GM04504 (cell line): Measurements from ENCODE around the gene LPGAT1.
A peak's percentile ranks its signal among the peaks of the same experiment; 100 is the strongest.

Experiments used
- DNase-seq: peaks from one replicate; pipeline ENCODE4 v3.0.0-alpha.2; 2012; ENCODE audit warnings: low read depth

Gene LPGAT1

DNA sequence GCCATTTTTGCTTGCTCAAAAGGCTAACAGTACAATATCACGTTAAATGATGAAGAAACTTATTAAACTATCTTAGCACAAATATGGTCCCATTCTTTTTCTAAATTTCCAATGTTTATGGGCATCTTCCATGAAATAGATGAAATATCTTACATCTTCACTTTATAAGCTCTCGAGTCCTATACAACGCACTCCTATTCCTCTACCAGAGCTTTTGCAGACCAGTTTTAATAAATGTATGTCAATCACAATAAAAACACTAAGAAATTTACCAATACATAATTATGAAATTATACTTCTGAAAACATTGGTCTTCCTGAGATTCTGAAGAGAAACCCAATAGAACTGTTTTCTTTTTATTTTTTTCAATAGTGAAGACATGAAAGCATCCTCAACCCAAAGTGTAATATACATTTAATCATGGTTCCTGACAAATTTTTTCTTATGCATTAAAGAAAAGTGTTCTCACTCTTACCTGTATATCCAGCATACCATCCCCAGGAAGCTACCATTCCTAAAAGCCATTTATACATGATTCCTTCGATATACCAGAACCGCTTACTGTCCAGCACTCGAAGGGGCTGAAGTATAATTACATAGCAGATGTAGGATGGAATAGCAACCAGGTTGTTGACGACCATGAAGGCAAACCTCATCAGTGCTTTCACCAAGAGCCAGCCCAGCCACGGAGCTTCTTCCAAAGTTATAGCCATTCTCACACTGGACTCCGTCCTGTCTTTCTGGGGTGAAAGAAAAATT lies 1.8 kb downstream of the LPGAT1 start:
- DNase-seq: no peak

DNA sequence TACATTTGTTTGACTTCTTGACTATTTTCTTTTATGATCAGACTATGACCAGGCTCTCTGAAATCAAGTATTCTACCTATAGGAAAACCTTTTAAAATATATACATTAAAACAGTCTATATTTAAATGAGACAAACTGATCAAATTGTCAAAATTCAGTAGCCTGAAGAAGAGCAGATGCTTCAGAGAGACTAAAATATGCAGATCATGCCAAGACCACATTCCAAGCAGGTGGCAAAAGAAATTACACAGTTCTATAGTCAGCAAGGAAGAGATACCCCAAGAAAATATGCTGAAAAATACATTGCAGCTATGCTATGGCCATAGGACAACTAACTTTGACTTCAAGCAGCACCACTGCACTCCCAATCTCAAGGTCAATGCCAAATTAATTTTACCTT lies 3.5 kb downstream of the LPGAT1 start:
- DNase-seq: no peak

DNA sequence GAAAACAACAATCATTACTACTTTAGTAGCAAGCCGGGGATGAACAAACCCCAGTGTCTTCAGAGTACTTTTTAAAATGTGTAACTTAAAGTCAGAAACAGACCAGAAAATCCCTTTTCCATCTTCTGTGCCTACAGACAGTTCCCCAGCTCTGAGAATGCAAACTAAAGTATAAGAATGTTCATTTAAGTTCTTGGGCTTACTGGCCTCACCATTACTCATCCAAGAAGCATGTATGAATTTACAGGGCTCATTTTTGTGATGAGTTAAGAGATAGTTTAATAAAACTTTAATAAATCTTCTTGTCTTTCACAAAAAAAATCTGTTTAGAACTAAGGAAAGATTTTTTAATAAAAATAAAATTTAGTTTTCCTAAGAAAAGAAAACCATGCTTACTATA lies 4.6 kb downstream of the LPGAT1 start:
- DNase-seq: peak; percentile 17

DNA sequence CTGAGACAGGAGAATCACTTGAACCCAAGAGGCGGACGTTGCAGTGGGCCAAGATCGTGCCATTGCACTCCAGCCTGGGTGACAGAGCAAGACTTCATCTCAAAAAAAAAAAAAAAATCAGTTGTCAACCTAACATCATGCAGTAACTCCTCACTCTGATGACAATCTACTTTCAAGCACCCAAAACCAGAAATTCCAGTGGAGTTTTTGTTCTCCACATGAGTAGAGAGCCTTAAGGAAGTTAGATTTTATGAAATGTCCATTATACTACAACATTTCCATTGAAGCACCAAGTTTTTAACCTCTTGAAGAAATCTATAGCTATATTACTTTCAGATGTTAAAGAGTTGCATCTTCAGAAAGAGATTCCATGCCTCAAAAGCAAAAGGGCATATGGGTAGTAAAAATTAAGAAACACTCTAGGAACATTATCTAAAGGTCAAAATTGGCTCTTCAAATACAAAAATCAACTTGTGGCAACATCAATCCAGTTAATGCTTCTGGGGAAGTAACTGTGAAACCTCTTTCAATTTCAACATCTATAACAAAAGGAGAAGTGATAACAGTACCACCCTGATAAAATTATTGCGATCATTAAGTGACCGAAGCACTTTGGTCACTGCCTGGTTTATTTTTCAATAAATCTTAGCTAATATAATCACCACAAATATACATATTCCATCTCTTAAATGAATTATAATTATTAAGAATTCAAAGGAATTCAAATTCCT lies 7.7 kb downstream of the LPGAT1 start:
- DNase-seq: no peak

DNA sequence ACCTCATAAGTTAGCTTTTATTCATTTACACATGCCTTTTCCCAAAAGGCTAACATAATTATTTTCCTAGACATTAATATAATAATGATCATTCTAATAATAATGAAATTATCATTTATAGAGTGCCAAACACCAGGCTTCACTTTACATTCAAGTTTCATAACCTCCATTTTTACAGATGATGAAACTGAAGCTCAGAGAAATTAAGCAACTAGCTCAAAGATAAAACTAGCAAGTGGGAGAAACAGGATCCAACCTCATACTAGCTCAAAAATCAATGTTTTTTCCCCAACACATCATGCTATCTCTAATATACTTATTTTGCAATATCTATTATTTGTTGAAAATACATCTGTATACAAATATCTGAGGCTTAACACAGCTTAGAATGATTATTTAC lies 14.0 kb downstream of the LPGAT1 start:
- no peak for DNase-seq

DNA sequence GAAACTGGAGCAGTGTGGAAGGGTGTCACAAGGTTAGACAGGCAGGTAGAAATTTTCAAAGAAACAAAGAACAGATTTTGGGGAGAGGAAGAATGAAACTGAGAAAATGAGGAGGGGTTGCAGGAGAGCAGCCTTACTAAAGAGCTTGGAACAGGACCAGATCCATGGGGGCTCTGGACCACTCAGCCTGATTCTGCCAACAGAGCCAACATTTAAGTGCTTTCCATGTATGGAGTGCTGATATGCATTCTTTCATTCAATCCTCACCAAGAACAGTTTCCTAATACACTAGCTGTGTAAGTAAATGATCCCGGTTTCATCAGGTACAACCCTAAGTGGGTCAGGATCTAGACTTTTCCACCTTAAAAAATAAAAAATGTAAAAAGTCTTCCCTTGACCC lies 16.2 kb downstream of the LPGAT1 start:
- no peak for DNase-seq

DNA sequence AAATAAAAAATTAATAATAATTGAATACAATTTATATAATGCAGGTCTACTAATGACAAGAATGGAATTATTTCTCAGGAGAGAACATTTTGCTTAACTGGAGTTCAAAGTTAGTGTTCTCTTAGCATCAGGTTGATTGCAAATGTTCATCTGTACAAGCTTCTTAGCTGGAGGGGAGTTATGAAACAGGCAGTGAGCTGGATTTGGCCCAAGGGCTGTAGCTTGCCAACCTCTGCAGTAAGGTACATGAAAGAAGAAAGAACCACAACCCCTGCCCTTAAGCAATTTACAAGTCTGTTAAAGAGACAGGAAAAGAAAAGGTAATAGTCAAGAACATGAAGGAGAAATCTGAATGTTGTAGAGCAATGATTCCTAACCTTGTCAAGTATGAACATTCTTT lies 17.0 kb downstream of the LPGAT1 start:
- no peak for DNase-seq

DNA sequence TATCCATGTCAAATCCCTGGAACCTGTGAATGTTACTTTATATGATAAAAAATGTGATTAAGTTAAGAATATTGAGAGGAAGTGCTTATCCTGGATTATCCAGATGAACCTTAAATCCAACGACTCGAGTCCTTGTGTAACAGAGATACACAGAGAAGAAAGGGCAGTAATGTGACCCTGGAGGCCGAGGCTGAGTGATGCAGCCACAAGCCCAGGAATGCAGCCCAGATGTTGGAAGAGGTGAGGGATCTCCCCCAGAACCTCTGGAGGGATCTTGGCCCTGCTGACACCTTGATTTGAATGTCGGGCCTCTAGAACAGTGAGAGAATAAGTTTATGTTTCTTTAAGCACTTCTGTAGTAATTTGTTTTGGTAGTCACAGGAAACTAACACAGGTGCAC lies 18.0 kb downstream of the LPGAT1 start:
- DNase-seq: no peak

DNA sequence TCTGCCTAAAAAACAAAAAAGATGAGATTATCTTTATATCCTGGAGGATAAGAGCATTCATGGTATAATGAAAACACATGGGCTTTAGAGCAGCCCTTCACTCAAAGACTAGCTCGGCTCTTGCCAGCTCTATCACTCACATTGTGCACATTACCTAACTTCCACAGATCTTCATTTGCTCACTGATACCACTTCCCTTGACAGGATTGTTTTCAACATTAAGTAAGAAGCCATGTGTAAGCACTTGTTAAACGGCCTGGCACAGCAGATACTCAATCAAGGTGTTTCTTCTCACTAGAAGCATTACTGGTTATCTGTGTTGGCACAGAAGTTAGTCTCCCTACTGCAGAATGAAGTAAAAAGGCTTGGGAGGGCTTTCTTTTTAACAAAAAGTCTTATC lies 18.7 kb downstream of the LPGAT1 start:
- DNase-seq: no peak

DNA sequence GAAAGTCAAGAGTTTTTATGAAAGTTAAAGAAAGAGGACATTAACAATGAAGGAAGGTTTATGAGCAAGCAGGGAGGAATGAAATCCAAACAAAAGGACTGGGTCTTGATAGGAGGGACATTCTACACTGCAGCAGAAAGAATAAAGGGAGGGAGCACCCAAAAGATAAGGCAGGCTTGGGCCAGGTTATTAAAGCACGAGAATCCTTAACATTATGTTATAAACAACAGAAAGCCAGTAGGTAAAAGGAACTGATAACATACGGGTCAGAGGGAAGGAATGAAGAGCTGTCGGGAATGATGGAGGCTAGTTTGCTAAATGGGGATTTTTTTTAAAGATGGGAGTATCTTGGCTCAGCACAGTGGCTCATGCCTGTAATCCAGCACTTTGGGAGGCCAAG lies 19.4 kb downstream of the LPGAT1 start:
- no peak for DNase-seq

DNA sequence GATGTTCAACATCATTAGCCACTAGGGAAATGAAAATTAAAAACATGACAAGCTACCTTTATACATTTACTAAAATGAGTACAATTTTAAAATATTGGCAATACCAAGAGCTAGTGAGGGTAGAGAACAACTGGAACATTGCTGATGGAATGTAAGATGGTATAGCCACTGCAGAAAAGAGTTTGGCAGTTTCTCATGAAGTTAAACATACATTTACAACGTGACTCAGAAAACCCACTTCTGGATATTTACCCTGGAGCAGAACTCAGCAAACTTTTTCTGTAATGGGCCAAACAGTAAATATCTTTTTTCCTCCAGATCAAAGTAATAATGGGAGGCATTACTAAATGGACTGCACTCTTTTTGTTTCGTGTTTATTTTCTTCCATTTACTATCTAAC lies 22.1 kb downstream of the LPGAT1 start:
- no peak for DNase-seq

DNA sequence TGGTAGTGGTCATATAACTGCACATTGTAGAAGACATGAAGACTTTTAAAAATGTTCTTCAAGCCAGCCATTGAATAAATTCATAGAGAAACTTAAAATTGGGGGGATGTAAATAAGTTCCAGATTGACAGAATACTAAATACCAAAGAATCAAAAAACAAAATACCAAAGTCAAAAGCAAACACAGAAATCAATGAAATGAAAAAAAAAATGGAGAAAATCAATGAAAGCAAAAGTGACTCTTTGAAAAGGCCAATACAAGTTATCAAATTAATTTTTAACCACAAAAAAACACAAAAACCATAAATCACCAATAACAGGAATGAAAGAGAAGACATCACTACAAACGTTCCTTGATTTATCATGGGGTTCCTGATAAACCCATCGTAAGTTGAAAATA lies 25.6 kb downstream of the LPGAT1 start:
- no peak for DNase-seq

DNA sequence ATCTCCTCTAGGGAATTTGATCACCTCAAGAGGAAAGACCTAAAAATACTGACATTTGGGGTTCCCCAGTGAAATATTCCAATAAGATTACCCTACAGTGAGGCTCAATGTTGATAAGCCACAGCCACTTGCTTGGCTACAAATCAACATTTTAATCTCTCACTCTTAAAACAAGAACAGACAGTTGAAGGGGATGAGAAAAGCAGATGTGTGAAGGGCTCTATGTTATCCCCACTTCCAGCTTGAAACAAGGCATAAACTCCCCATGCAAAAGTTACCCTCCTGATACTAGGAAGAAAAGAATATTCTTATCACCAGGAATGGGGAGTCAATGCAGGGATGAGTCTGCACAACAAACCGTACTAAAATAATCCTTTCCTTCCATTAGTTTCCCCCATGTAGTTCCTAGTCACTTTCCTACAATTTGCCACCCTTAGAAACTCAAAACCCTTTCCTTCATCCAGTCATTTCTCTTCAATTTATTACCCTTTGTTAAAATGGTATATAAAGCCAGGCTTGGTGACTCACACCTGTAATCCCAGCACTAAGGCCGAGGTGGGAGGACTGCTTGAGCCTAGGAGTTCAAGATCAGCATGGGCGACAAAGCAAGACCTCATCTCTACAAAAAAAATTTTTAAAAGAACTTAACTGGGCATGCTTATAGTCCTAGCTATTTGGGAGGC lies 29.5 kb downstream of the LPGAT1 start:
- DNase-seq: no peak

DNA sequence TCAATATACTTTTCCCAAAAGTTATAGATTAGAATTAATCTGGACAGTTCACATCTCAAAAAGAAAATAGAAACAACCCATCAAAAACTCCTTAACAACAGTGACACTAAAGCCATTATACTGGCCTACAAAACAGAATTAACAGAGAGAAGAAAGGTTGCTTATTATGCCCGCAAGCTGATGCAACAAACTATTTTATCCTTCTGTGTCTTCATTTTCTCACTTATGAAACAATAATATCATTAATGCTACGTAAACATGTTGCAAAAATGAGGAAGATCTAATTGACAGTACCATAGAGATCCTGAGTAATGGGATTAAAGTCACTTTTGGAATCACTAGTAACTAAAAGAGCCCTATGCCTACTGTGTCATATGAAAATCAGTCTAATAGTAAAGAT lies 32.6 kb downstream of the LPGAT1 start:
- no peak for DNase-seq

DNA sequence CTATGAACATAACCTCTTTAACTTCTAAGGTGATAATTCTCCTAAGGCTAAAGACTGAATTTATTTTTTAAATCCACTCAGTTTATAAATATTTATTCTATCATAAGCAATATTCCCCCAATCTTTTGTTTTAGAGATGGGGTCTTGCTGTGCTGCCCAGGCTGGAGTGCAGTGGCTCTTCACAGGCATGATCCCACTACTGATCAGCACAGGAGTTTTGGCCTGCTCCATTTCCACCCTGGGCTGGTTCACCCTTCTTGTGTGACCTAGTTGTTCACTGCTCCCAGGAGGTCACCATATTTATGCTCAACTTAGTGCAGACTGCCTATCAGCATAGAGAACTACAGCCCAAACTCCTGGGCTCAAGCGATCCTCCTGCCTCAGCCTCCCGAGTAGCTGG lies 38.6 kb downstream of the LPGAT1 start:
- no peak for DNase-seq

DNA sequence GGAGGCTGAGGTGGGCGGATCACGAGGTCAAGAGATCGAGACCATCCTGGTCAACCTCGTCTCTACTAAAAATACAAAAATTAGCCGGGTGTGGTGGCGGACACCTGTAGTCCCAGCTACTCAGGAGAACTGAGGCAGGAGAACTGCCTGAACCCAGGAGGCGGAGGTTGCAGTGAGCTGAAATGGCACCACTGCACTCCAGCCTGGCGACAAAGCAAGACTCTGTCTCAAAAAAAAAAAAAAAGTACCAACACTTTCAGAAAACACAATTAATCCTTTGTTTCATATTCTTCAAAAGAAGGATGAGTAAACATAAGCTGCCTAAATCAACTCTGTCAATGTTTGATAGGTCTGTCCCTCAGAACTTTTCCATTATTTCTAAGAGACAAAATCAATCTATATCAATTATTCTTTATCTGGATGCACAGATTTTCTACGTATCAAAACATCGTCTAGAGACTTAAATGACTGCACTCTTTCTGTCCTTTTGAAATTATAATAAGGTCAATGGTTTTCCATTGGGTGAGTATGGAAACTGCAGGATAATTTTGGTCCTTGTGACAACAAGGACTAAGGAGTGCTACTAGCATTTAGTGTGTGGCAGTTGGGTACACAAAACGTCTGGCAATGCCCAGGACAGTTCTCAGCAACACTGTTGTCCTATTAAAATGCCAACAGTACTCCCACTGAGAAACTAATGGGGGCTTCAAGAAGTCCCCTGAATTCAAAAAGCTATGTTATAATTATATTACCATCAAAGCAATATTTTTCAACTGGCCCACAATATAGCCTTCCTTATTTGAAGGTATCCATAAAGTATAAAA lies 40.7 kb downstream of the LPGAT1 start:
- no peak for DNase-seq

DNA sequence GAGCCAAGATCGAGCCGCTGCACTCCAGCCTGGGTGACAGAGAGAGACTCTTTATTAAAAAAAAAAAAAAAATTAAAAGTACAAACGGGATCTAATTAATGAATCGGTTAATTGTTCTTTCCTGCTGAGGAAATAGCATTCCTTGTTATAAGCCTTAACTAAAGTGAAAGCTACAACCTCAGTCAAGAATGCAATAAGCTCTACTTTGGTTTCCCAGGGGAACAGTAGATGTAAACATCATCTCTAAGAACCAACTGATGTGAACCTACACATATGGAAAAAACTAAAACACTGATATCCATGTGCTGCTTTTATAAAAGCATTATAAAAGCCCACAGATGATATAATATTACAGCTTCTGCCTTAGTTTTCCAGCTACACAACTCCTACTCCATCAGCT lies 41.9 kb downstream of the LPGAT1 start:
- no peak for DNase-seq

DNA sequence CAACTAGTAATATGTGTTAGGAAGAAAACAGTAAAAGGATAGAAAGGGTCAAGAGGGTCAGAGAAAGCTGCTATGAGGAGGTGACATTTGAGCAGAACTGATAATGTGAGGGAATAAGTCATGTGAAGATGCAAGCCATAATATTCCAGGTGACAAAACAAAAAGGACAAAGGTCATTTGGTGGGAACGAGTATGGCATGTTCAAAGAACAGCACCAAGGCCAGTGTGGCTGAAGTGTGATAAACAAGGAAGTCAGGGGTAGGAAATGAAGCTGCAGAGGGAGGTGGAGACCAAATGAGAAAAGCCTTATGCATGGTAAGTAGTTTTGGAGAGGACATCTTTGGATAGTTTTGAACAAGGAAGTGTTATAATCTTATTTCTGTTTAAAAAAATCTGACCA lies 46.7 kb downstream of the LPGAT1 start:
- no peak for DNase-seq

DNA sequence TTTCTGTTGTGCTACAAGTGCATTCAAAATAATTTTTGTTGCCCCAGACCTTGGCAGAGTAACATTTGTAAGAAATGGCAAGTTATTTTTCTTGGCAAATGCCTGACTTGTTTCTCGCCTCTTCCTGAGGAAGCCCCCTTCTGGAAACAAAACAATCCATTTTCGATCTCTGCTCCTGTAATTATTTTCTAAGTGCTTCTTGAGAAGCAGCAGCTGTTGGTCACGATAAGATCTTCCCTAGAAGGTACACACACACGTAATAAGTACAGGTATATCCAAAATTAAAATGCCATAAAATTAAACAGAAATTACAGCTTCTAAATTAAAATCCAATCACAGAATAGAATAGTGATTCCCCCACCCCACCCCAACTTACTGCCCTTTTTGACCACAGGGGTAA lies 47.3 kb downstream of the LPGAT1 start:
- no peak for DNase-seq

DNA sequence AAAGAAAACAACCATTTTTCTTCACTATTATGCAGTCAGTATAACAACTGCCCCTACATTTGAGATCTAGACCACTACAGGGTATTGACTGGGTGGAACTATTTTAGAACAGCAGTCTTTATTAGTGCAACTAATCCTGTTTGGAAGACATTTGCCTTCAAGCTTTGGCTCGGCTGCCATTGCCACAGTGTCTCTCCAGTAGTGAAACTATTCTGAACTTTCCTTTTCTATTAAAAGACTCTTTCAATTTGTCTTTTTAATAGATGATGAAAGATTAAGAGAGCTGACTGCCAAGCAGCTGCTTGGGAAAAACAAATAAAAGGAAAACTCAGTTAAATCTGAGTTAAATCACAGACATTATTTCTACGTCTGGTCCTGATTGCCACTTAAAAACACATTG lies 49.3 kb downstream of the LPGAT1 start:
- no peak for DNase-seq

DNA sequence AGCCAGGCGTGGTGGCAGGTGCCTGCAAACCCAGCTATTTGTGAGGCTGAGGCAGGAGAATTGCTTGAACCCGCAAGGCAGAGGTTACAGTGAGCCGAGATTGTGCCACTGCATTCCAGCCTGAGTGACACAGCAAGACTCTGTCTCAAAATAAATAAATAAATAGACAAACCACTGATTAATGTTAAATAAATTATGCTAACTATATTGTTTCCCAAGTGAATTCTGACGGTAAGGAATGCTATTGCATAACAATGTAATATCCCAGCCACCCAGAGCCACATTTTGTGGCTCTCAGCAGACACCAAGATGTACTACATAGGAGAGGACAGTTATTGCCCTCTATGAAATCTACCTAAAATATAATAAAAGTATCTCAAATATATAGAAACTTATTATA lies 55.4 kb downstream of the LPGAT1 start:
- peak; percentile 4 for DNase-seq

DNA sequence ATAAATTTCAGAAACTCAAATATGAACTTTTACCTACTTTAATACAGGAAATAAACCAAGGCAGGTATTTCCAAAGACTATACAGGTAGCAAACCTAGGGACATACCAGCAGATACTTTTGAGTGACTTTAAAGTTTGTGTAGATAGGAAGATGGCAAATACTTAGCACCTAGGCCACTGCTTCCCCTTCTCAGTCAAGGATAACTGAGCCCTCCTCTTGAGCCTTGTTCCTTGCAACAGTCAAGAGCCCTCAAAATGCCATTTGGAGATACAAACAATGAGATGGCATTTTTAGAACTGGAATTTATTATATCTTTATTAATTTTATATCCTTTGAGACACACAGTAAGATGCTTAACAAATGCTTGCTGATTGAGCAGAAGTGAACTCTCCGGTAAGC lies 65.9 kb downstream of the LPGAT1 start:
- DNase-seq: no peak
